ENCODE data around the gene APOA5. TPM values are rescaled to one million over a fixed set of nuclear protein-coding genes. Genes with fewer than 3 reads are reported as not detected.
"Not testable (repeated sequence)": the region's sequence is repeated elsewhere in the genome, so short reads cannot be mapped to it uniquely, and the experiment has no call there.

APOA5 gene
- total and polyA plus RNA-seq, 2 of the 13 experiments (the other 11 are each of a cell fraction or from before 2014, with no cell fraction given): 44.0 to 49.1 TPM

- H3K9me3 ChIP-seq (ENCODE audit: low read length): no peaks in the 10 kb centered on the region
- ChIA-PET CTCF (ENCODE audit: low intra/inter-chr PET ratio, low total read pairs) (no interaction called here), POLR2A (interaction anchor here (8.5 kb wide), 1 partner anchor 12 kb away, joined by 291 read pairs; the partner anchor contains the start of genes APOA5 and ZPR1)
- in situ Hi-C loops (cut with HindIII; ENCODE audit: extremely low pct_ligation_motif_present, low pct_unique_long_range_greater_than_20kb) (no loop called here), intact Hi-C loops (cut with micrococcal nuclease; ENCODE audit: unreplicated experiment) (no loop called here)
- H3K4me2 ChIP-seq (ENCODE audit: low read depth, low read length): no peak overlapping the region
- no peak overlapping the region for H2AFZ ChIP-seq (ENCODE audit: low read length)
- H3K4me1 ChIP-seq (ENCODE audit: insufficient read depth, low read length): peaks cover 61% of the 10 kb centered on the region
- no peak overlapping the region for H3K27ac ChIP-seq (ENCODE audit: extremely low read length, insufficient read depth, low read length)
- ATAC-seq (no peak), DNase-seq (ENCODE audit: low spot score) (no peak), FAIRE-seq (no peak)
- no peak overlapping the region for H3K4me3 ChIP-seq (replicated peaks in 1 of 3; ENCODE audit: insufficient read depth in 1 of 3, low read depth in 2 of 3, low read length in 3 of 3)
- H3K36me3 ChIP-seq (replicated peaks in 1 of 2; ENCODE audit: control insufficient read depth in 1 of 2, insufficient read depth in 2 of 2, low read length in 2 of 2): no peaks in the 10 kb centered on the region
- H3K27me3 ChIP-seq (ENCODE audit: control insufficient read depth in 1 of 2, insufficient read depth in 2 of 2, low read length in 2 of 2): no peaks in the 10 kb centered on the region
- H3K9ac ChIP-seq (ENCODE audit: insufficient read depth, low read depth, low read length): no peak overlapping the region
- no peak for TF ChIP-seq FOXM1 (CRISPR knock-in tag; IDR thresholded peaks at IDR 0.05)
- no peak for TF ChIP-seq ZMAT5 (CRISPR knock-in tag; IDR thresholded peaks at IDR 0.05; ENCODE audit: borderline replicate concordance, low read depth)
- no peak for TF ChIP-seq JUN (CRISPR knock-in tag; IDR thresholded peaks at IDR 0.05)
- TF ChIP-seq, protein P1, sequence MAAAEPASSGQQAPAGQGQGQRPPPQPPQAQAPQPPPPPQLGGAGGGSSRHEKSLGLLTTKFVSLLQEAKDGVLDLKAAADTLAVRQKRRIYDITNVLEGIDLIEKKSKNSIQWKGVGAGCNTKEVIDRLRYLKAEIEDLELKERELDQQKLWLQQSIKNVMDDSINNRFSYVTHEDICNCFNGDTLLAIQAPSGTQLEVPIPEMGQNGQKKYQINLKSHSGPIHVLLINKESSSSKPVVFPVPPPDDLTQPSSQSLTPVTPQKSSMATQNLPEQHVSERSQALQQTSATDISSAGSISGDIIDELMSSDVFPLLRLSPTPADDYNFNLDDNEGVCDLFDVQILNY (CRISPR knock-in tag; conservative IDR thresholded peaks at IDR 0.05): no peak
- TF ChIP-seq ZNF749 (CRISPR knock-in tag; IDR thresholded peaks at IDR 0.05; ENCODE audit: borderline replicate concordance): no peak
- TF ChIP-seq ZIK1 (CRISPR knock-in tag; IDR thresholded peaks at IDR 0.05; ENCODE audit: borderline replicate concordance, low read depth): no peak
- no peaks in the 10 kb centered on the region for H3K79me2 ChIP-seq (ENCODE audit: insufficient read depth, low read length)
- WGBS (ENCODE audit: low lambda C conversion rate): 65% methylated on average over 3 of the region's 3 CpGs
- no peaks in the 10 kb centered on the region for H4K20me1 ChIP-seq (ENCODE audit: insufficient read depth, low read length)
- BruUV-seq (replicated peaks): no TSS peak
These were observed 12.3 kb upstream of the APOA5 start for GRCh38 chr11:116804001-116804400.

- H3K4me3 ChIP-seq (replicated peaks in 1 of 3; ENCODE audit: insufficient read depth in 1 of 3, low read depth in 2 of 3, low read length in 3 of 3); FAIRE-seq; H2AFZ ChIP-seq (ENCODE audit: low read length); in situ Hi-C loops (cut with HindIII; ENCODE audit: extremely low pct_ligation_motif_present, low pct_unique_long_range_greater_than_20kb); DNase-seq (ENCODE audit: low spot score); ATAC-seq; H3K79me2 ChIP-seq (ENCODE audit: insufficient read depth, low read length); H3K27me3 ChIP-seq (ENCODE audit: control insufficient read depth in 1 of 2, insufficient read depth in 2 of 2, low read length in 2 of 2); H3K9me3 ChIP-seq (ENCODE audit: low read length); BruUV-seq (replicated peaks); H3K4me2 ChIP-seq (ENCODE audit: low read depth, low read length); intact Hi-C loops (cut with micrococcal nuclease; ENCODE audit: unreplicated experiment); H3K27ac ChIP-seq (ENCODE audit: extremely low read length, insufficient read depth, low read length); H4K20me1 ChIP-seq (ENCODE audit: insufficient read depth, low read length); CTCF ChIA-PET (ENCODE audit: low intra/inter-chr PET ratio, low total read pairs); H3K9ac ChIP-seq (ENCODE audit: insufficient read depth, low read depth, low read length); H3K36me3 ChIP-seq (replicated peaks in 1 of 2; ENCODE audit: control insufficient read depth in 1 of 2, insufficient read depth in 2 of 2, low read length in 2 of 2): not testable (repeated sequence)
- peaks cover 49% of the 10 kb centered on the region for H3K4me1 ChIP-seq (ENCODE audit: insufficient read depth, low read length)
- TF ChIP-seq, protein P2, sequence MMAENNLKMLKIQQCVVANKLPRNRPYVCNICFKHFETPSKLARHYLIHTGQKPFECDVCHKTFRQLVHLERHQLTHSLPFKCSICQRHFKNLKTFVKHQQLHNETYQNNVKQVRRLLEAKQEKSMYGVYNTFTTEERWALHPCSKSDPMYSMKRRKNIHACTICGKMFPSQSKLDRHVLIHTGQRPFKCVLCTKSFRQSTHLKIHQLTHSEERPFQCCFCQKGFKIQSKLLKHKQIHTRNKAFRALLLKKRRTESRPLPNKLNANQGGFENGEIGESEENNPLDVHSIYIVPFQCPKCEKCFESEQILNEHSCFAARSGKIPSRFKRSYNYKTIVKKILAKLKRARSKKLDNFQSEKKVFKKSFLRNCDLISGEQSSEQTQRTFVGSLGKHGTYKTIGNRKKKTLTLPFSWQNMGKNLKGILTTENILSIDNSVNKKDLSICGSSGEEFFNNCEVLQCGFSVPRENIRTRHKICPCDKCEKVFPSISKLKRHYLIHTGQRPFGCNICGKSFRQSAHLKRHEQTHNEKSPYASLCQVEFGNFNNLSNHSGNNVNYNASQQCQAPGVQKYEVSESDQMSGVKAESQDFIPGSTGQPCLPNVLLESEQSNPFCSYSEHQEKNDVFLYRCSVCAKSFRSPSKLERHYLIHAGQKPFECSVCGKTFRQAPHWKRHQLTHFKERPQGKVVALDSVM (CRISPR knock-in tag; IDR thresholded peaks at IDR 0.05): peak; percentile 77
- TF ChIP-seq ZNF121 (CRISPR knock-in tag; IDR thresholded peaks at IDR 0.05): peak; percentile 73
- POLR2A ChIA-PET: interaction anchor here (17.3 kb wide), 1 partner anchor 28 kb away, joined by 1365 read pairs; the partner anchor contains the start of genes APOA1, APOA4 and APOC3
These were observed 10.0 kb upstream of the APOA5 start for GRCh38 chr11:116801662-116802061.

Measured in HepG2 (cell line).